ENCODE data around the gene GGA1. TPM values are rescaled to one million over a fixed set of nuclear protein-coding genes. Genes with fewer than 3 reads are reported as not detected.
"Not testable (repeated sequence)": the region's sequence is repeated elsewhere in the genome, so short reads cannot be mapped to it uniquely, and the experiment has no call there.

GGA1 gene
- total RNA-seq, 1 donor from 2014 or later, result 36.1 TPM

- TF ChIP-seq, protein P1, sequence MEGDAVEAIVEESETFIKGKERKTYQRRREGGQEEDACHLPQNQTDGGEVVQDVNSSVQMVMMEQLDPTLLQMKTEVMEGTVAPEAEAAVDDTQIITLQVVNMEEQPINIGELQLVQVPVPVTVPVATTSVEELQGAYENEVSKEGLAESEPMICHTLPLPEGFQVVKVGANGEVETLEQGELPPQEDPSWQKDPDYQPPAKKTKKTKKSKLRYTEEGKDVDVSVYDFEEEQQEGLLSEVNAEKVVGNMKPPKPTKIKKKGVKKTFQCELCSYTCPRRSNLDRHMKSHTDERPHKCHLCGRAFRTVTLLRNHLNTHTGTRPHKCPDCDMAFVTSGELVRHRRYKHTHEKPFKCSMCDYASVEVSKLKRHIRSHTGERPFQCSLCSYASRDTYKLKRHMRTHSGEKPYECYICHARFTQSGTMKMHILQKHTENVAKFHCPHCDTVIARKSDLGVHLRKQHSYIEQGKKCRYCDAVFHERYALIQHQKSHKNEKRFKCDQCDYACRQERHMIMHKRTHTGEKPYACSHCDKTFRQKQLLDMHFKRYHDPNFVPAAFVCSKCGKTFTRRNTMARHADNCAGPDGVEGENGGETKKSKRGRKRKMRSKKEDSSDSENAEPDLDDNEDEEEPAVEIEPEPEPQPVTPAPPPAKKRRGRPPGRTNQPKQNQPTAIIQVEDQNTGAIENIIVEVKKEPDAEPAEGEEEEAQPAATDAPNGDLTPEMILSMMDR (IDR thresholded peaks at IDR 0.05; ENCODE audit: insufficient read depth, low read length, severe bottlenecking), result no peak
- Histone ChIP-seq H3K27me3 (ENCODE audit: control insufficient read depth, insufficient read depth, low read length) (no peaks in the 10 kb centered on the region), H3K4me3 (ENCODE audit: low read depth, low read length) (no peak overlapping the region), H3K36me3 (ENCODE audit: control insufficient read depth, insufficient read depth, low read length) (no peaks in the 10 kb centered on the region)
- FAIRE-seq (no peak), DNase-seq (ENCODE audit: low read depth) (no peak)
These were observed 16.7 kb upstream of the GGA1 start for GRCh38 chr22:37591823-37592404.

DNA sequence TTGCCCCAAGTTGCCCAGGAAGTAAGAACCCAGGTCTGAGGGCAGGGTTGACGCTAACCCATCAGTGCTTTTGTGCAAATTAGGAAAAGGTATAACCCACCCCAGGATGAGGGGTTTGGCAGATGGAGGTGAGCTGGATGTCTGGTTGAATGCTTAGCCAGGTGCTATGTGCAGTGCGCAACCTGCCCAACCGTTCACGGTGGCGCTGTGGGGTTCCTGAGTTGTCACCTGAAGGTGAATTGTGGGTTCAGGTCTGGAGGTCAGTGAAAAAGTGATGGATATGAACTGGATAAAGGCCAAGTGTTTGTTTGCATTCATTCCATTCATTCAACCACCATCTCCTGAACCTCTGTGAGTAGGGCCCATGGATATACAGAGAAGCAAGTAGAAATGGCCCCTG lies 14.4 kb upstream of the GGA1 start:
- FAIRE-seq (no peak), DNase-seq (ENCODE audit: low read depth) (no peak)

DNA sequence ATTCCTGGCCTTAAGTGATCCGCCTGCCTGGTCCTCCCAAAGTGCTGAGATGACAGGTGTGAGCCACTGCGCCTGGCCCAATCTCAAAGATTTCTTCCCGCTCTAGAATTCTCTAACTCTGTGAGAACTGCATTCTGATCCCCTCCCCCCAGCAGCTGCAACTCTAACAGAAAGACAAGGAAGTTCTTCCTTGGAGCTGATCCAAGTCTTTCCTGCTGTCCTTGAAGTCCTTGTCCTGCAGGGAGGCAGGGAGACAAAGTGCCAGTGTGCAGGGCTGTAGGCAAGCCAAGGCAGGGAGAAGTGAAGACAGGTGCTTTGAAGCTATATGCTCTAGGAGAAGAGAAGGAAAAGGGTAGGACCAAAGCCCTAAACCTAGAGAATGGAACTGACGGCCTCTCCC lies 9.5 kb upstream of the GGA1 start:
- TF ChIP-seq, protein P1 (IDR thresholded peaks at IDR 0.05; ENCODE audit: insufficient read depth, low read length, severe bottlenecking), result no peak
- Histone ChIP-seq H3K4me3 (ENCODE audit: low read depth, low read length) (no peak overlapping the region), H3K27me3 (ENCODE audit: control insufficient read depth, insufficient read depth, low read length) (no peaks in the 10 kb centered on the region), H3K36me3 (ENCODE audit: control insufficient read depth, insufficient read depth, low read length) (no peaks in the 10 kb centered on the region)
- FAIRE-seq (no peak), DNase-seq (ENCODE audit: low read depth) (no peak)

More for the DNA sequence above, 14.4 kb upstream of the GGA1 start:
- Histone ChIP-seq H3K4me3 (ENCODE audit: low read depth, low read length) (no peak overlapping the region), H3K36me3 (ENCODE audit: control insufficient read depth, insufficient read depth, low read length) (no peaks in the 10 kb centered on the region), H3K27me3 (ENCODE audit: control insufficient read depth, insufficient read depth, low read length) (no peaks in the 10 kb centered on the region)
- TF ChIP-seq, protein P1 (IDR thresholded peaks at IDR 0.05; ENCODE audit: insufficient read depth, low read length, severe bottlenecking), result no peak

GRCh38 chr22:37601203-37601539 lies 7.5 kb upstream of the GGA1 start:
- TF ChIP-seq, protein P1 (IDR thresholded peaks at IDR 0.05; ENCODE audit: insufficient read depth, low read length, severe bottlenecking), result no peak
- Histone ChIP-seq H3K27me3 (ENCODE audit: control insufficient read depth, insufficient read depth, low read length) (no peaks in the 10 kb centered on the region), H3K36me3 (ENCODE audit: control insufficient read depth, insufficient read depth, low read length) (no peaks in the 10 kb centered on the region), H3K4me3 (ENCODE audit: low read depth, low read length) (no peak overlapping the region)
- FAIRE-seq, result no peak
- no peak for DNase-seq (ENCODE audit: low read depth)

DNA sequence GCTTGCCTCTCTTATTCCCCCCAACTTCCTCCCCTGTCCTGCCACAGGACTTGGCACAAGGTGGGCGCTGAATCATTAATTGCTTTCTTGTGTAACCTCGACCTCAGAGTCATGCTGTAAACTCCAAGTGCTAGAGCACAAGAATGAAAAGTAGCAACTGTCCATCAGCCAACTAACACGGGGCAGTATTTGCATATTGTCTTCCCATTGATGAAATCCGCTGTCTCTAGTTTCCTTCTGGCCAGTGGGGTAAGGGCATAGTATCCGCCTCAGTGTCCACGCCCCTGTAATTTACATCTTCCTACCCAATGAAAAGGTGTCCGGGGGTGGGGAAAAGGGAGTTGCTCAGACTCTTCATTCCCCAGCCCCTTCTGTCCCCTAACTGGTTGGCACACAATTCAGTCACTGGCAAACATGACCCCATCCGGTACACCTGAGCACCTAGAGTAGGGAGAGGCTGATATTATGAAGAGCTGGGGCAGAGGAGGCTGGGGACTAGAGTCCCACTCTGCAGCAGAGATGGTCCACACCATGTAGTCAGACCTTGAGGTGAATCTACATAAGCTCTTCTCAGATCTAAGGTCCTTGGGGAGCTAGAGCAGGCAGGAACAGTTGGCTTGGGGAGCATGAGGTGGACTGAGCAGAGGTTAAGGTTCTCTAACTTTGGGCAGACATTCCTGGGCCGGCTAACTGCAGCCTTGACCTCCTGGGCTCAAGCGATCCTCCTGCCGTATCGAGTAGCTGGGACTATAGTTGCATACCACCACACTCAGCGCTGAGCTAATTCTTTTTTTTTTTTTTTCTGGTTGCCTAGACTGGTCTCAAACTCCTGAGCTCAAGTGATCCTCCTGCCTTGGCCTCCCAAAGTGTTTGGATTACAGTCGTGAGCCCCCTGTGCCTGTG lies 6.8 kb upstream of the GGA1 start:
- Histone ChIP-seq H3K36me3 (ENCODE audit: control insufficient read depth, insufficient read depth, low read length) (no peaks in the 10 kb centered on the region), H3K4me3 (ENCODE audit: low read depth, low read length) (no peak overlapping the region), H3K27me3 (ENCODE audit: control insufficient read depth, insufficient read depth, low read length) (no peaks in the 10 kb centered on the region)
- FAIRE-seq (peak; percentile 60), DNase-seq (ENCODE audit: low read depth) (peak; percentile 92)
- TF ChIP-seq, protein P1 (IDR thresholded peaks at IDR 0.05; ENCODE audit: insufficient read depth, low read length, severe bottlenecking), result no peak

- FAIRE-seq; DNase-seq (ENCODE audit: low read depth): not testable (repeated sequence)
These were observed 5.9 kb upstream of the GGA1 start for GRCh38 chr22:37602546-37603277.

More at GRCh38 chr22:37602546-37603277, 5.9 kb upstream of the GGA1 start:
- H3K27me3 ChIP-seq (ENCODE audit: control insufficient read depth, insufficient read depth, low read length); H3K4me3 ChIP-seq (ENCODE audit: low read depth, low read length); H3K36me3 ChIP-seq (ENCODE audit: control insufficient read depth, insufficient read depth, low read length): not testable (repeated sequence)
